Breast epithelium (tissue), 3 donors: ENCODE results near the gene KCNJ10.

Source experiments
- CTCF ChIP-seq, 3 donors: fragments of 450-650 bp; IDR thresholded peaks; one replicate each; pipeline ENCODE4 v1.5.1; 2016 to 2017; ENCODE audit warnings: antibody characterized with exemption in 3 of 3, mild to moderate bottlenecking in 3 of 3, moderate library complexity in 3 of 3
- POLR2A ChIP-seq: fragments of 450-650 bp; IDR thresholded peaks from one replicate; pipeline ENCODE4 v1.6.1; 2016; ENCODE audit warnings: antibody characterized with exemption, mild to moderate bottlenecking, moderate library complexity

- TF ChIP-seq POLR2A, result no peak
- no peak for TF ChIP-seq CTCF (IDR thresholded peaks at IDR 0.05)
These were observed 47.3 kb upstream of the KCNJ10 start for GRCh38 chr1:160117300-160117699.
